Thoracic aorta (tissue), 2 donors: ENCODE measurements around the gene MAML3. TPM values are rescaled to one million over a fixed set of nuclear protein-coding genes. Genes with fewer than 3 reads are reported as not detected.

Experiments used
- ATAC-seq: fragments of 150-250 bp; one replicate; pipeline ENCODE4 v1.8.0; 2017; ENCODE audit warnings: low read depth; ENCODE audit not compliant: insufficient number of reproducible peaks, low FRiP score
- DNase-seq: peaks from one replicate; pipeline ENCODE4 v3.0.0-alpha.2; 2020; ENCODE audit warnings: low spot score
- H3K27ac ChIP-seq, 2 donors: fragments of 200-600 bp; sonication (generic); 1 replicate in 1 of 2; 2 replicates in 1 of 2; pipeline ENCODE4 v1.5.1; 2016; ENCODE audit warnings: mild to moderate bottlenecking in 2 of 2, moderate library complexity in 2 of 2
- H3K27me3 ChIP-seq: fragments of 200-600 bp; sonication (generic); replicated peaks from 2 replicates; pipeline ENCODE4 v1.6.0; 2016; ENCODE audit warnings: mild to moderate bottlenecking; ENCODE audit not compliant: insufficient read depth
- H3K36me3 ChIP-seq: fragments of 200-600 bp; sonication (generic); one replicate; pipeline ENCODE4 v1.5.1; 2016
- H3K4me1 ChIP-seq, 2 donors: fragments of 200-600 bp; sonication (generic); 1 replicate in 1 of 2; 2 replicates in 1 of 2; pipeline versions ENCODE4 v1.5.1 to v1.6.0; 2016; ENCODE audit warnings: low read depth in 2 of 2, mild to moderate bottlenecking in 1 of 2; ENCODE audit not compliant: control insufficient read depth in 1 of 2
- H3K4me3 ChIP-seq: fragments of 200-600 bp; sonication (generic); 2 replicates; pipeline ENCODE4 v1.5.1; 2016; ENCODE audit warnings: mild to moderate bottlenecking
- H3K9me3 ChIP-seq: fragments of 200-600 bp; sonication (generic); 2 replicates; pipeline ENCODE4 v1.5.1; 2016
- CTCF ChIP-seq: fragments of 200-600 bp; sonication (generic); IDR thresholded peaks from one replicate; pipeline ENCODE4 v1.5.1; 2019; ENCODE audit warnings: antibody characterized with exemption
- total RNA-seq, 2 donors: library from RNA; depleted of rRNA; stranded (reverse); fragments of >200 nt; gene quantifications; one replicate each; pipeline versions ENCODE4 v1.1.0 to v1.2.3, GENCODE V29; 2016

The MAML3 gene
- total RNA-seq, 2 donors from 2014 or later, result 7.3 to 14.1 TPM

- DNase-seq, result no peak
- Histone ChIP-seq H3K4me1 (peaks cover 0 to 5% of the 10 kb centered on the region in 2 donors), H3K4me3 (no peak overlapping the region), H3K27ac (no peak overlapping the region), H3K27me3 (no peaks in the 10 kb centered on the region), H3K9me3 (no peaks in the 10 kb centered on the region), H3K36me3 (no peaks in the 10 kb centered on the region)
- ATAC-seq, result no peak
- no peak for TF ChIP-seq CTCF
These were observed 125.9 kb downstream of the MAML3 start for GRCh38 chr4:140028101-140028500.

GRCh38 chr4:140027101-140027500 is 126.9 kb downstream of the MAML3 start:
- DNase-seq, result no peak
- H3K9me3 ChIP-seq, result no peaks in the 10 kb centered on the region
- no peaks in the 10 kb centered on the region for H3K27me3 ChIP-seq
- TF ChIP-seq CTCF, result no peak
- no peak overlapping the region for H3K27ac ChIP-seq
- no peak for ATAC-seq
- no peak overlapping the region for H3K4me3 ChIP-seq
- H3K36me3 ChIP-seq, result no peaks in the 10 kb centered on the region
- H3K4me1 ChIP-seq, result peaks cover 0 to 5% of the 10 kb centered on the region in 2 donors

- no peak for DNase-seq
- H3K27me3 ChIP-seq, result no peaks in the 10 kb centered on the region
- no peak overlapping the region for H3K4me3 ChIP-seq
- no peak for ATAC-seq
- H3K4me1 ChIP-seq, result peaks cover 0 to 8% of the 10 kb centered on the region in 2 donors
- no peaks in the 10 kb centered on the region for H3K36me3 ChIP-seq
- H3K9me3 ChIP-seq, result no peaks in the 10 kb centered on the region
- no peak for TF ChIP-seq CTCF
- H3K27ac ChIP-seq, result no peak overlapping the region
These were observed 128.5 kb downstream of the MAML3 start for GRCh38 chr4:140025470-140025869.

- no peaks in the 10 kb centered on the region for H3K36me3 ChIP-seq
- no peak overlapping the region for H3K27ac ChIP-seq
- DNase-seq (no peak), ATAC-seq (no peak)
- peaks cover 0 to 13% of the 10 kb centered on the region in 2 donors for H3K4me1 ChIP-seq
- TF ChIP-seq CTCF, result no peak
- no peak overlapping the region for H3K4me3 ChIP-seq
- no peaks in the 10 kb centered on the region for H3K27me3 ChIP-seq
- H3K9me3 ChIP-seq, result no peaks in the 10 kb centered on the region
These were observed 133.3 kb downstream of the MAML3 start for GRCh38 chr4:140020457-140021361.

GRCh38 chr4:140019619-140020347 is 134.2 kb downstream of the MAML3 start:
- Histone ChIP-seq H3K4me1 (peaks cover 0 to 13% of the 10 kb centered on the region in 2 donors), H3K27me3 (no peaks in the 10 kb centered on the region), H3K9me3 (peaks cover 3% of the 10 kb centered on the region), H3K27ac (no peak overlapping the region), H3K4me3 (no peak overlapping the region), H3K36me3 (no peaks in the 10 kb centered on the region)
- ATAC-seq (no peak), DNase-seq (no peak)
- TF ChIP-seq CTCF, result no peak
